BJ (cell line): Measurements from ENCODE around the gene CTNND2. TPM values are rescaled to one million over a fixed set of nuclear protein-coding genes. Genes with fewer than 3 reads are reported as not detected.

Source experiments
- CTCF ChIA-PET: fragments of 350-600 bp; formaldehyde crosslinking; extraction: SDS; loops from one replicate; lab custom pipeline; 2021; ENCODE audit warnings: antibody characterized with exemption, inconsistent platforms; lab: Yijun Ruan, JAX
- POLR2A ChIA-PET: fragments of 300-600 bp; sonication (Branson Sonifier 250); formaldehyde crosslinking; extraction: SDS; loops from one replicate; lab custom pipeline; 2021; ENCODE audit warnings: antibody characterized with exemption; lab: Charles Lee
- DNase-seq: peaks from one replicate; pipeline ENCODE4 v3.0.0-alpha.2; 2011; ENCODE audit warnings: low read depth
- H3K27me3 ChIP-seq: 2 replicates; pipeline ENCODE4 v1.6.0; 2011; ENCODE audit warnings: low read length; ENCODE audit not compliant: control insufficient read depth, insufficient read depth
- H3K36me3 ChIP-seq: 2 replicates; pipeline ENCODE4 v1.5.1; 2011; ENCODE audit warnings: low read length; ENCODE audit not compliant: control insufficient read depth, insufficient read depth
- H3K4me3 ChIP-seq: 2 replicates; pipeline ENCODE4 v1.5.1; 2011; ENCODE audit warnings: low read depth, mild to moderate bottlenecking, control low read depth, low read length
- CTCF ChIP-seq: IDR thresholded peaks from 2 replicates; pipeline ENCODE4 v1.5.1; 2011; ENCODE audit warnings: low read depth, mild to moderate bottlenecking, control low read depth, inconsistent platforms, low read length, moderate library complexity; ENCODE audit not compliant: insufficient read depth
- polyA plus RNA-seq: library from polyadenylated mRNA; depleted of rRNA; stranded (reverse); fragments of >200 nt; gene quantifications from 2 replicates; pipeline ENCODE4 v1.2.3, GENCODE V29; 2011

CTNND2 gene
- polyA plus RNA-seq, 1 experiment: not detected

GRCh38 chr5:11540112-11540511 is 364.1 kb downstream of the CTNND2 start:
- ChIA-PET CTCF (no interaction called here), POLR2A (no interaction called here)
- no peak for DNase-seq
- no peaks in the 10 kb centered on the region for H3K27me3 ChIP-seq
- no peak for TF ChIP-seq CTCF
- H3K36me3 ChIP-seq: no peaks in the 10 kb centered on the region
- no peak overlapping the region for H3K4me3 ChIP-seq

- no peak for DNase-seq
- H3K36me3 ChIP-seq: no peaks in the 10 kb centered on the region
- no peak for TF ChIP-seq CTCF
- H3K4me3 ChIP-seq: no peak overlapping the region
- ChIA-PET POLR2A (no interaction called here), CTCF (no interaction called here)
- no peaks in the 10 kb centered on the region for H3K27me3 ChIP-seq
Measured at GRCh38 chr5:11531811-11532555, 372.3 kb downstream of the CTNND2 start.

GRCh38 chr5:11528720-11529119 is 375.5 kb downstream of the CTNND2 start:
- ChIA-PET POLR2A (no interaction called here), CTCF (no interaction called here)
- no peaks in the 10 kb centered on the region for H3K36me3 ChIP-seq

GRCh38 chr5:11527652-11528349 is 376.4 kb downstream of the CTNND2 start:
- no peaks in the 10 kb centered on the region for H3K27me3 ChIP-seq
- no peak for DNase-seq
- ChIA-PET POLR2A (no interaction called here), CTCF (no interaction called here)
- TF ChIP-seq CTCF: no peak
- H3K36me3 ChIP-seq: no peaks in the 10 kb centered on the region
- no peak overlapping the region for H3K4me3 ChIP-seq

More at GRCh38 chr5:11528720-11529119, 375.5 kb downstream of the CTNND2 start:
- H3K4me3 ChIP-seq: no peak overlapping the region
- no peak for TF ChIP-seq CTCF
- H3K27me3 ChIP-seq: no peaks in the 10 kb centered on the region
- DNase-seq: no peak

GRCh38 chr5:11525020-11525419 is 379.2 kb downstream of the CTNND2 start:
- ChIA-PET CTCF (no interaction called here), POLR2A (no interaction called here)
- DNase-seq: no peak
- Histone ChIP-seq H3K4me3 (no peak overlapping the region), H3K27me3 (no peaks in the 10 kb centered on the region), H3K36me3 (no peaks in the 10 kb centered on the region)
- no peak for TF ChIP-seq CTCF
